HG02588 (cell line): ENCODE results near the gene COL6A3.

ENCODE experiments used
- ATAC-seq: cut with Tn5 transposase; IDR thresholded peaks from one replicate; pipeline ENCODE4 v1.9.1; 2021; ENCODE audit warnings: mild to moderate bottlenecking, moderate library complexity; ENCODE audit not compliant: unreplicated experiment

COL6A3 gene, protein sequence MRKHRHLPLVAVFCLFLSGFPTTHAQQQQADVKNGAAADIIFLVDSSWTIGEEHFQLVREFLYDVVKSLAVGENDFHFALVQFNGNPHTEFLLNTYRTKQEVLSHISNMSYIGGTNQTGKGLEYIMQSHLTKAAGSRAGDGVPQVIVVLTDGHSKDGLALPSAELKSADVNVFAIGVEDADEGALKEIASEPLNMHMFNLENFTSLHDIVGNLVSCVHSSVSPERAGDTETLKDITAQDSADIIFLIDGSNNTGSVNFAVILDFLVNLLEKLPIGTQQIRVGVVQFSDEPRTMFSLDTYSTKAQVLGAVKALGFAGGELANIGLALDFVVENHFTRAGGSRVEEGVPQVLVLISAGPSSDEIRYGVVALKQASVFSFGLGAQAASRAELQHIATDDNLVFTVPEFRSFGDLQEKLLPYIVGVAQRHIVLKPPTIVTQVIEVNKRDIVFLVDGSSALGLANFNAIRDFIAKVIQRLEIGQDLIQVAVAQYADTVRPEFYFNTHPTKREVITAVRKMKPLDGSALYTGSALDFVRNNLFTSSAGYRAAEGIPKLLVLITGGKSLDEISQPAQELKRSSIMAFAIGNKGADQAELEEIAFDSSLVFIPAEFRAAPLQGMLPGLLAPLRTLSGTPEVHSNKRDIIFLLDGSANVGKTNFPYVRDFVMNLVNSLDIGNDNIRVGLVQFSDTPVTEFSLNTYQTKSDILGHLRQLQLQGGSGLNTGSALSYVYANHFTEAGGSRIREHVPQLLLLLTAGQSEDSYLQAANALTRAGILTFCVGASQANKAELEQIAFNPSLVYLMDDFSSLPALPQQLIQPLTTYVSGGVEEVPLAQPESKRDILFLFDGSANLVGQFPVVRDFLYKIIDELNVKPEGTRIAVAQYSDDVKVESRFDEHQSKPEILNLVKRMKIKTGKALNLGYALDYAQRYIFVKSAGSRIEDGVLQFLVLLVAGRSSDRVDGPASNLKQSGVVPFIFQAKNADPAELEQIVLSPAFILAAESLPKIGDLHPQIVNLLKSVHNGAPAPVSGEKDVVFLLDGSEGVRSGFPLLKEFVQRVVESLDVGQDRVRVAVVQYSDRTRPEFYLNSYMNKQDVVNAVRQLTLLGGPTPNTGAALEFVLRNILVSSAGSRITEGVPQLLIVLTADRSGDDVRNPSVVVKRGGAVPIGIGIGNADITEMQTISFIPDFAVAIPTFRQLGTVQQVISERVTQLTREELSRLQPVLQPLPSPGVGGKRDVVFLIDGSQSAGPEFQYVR (N-terminal part only)

DNA sequence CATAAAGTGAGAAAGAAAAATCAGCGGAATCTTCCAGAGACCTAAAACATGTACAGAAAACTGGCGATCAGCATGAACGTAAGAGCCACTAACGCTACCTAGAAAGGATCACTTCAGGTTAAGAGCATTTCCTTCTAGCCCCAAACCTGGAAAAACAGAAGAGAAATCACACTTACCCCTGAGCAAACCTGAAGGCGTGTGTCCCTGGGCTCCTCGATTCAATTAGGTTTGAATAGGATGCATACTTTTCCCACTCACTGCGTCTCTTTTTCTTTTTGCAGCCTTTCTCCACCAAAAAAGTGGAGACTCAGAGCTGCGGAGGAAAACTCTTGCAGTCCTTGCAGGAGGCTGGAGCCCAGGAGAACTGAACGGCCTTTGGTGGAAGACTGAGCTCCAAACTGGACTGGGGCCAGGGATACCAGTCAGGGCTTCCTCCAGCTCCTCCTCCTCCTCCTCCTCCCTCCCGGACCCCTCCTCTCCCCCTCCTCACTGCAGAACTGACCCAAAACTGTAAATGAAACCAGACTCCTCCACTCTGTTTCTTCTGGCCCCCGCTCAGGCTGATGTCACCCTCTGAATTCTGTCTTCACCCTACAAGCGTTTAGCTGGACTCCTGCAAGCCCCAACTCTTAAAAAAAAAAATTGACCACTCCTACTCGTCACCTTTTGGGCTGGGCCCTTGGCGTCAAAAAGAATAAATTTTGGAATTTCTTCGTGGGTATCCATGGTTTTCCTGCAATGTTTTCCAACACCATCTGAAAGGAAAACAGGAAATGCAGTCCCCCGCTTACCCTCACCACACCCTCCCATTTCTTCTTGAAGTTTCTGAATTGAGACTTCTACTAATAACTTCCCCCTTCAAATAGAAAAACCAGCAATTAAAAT lies at the start of gene COL6A3:
COL6A3 (minus strand) TSS at position 388 of the 885 bp plus-strand sequence. CDS start 17,347 bp downstream, outside the sequence.
- no peak for ATAC-seq

DNA sequence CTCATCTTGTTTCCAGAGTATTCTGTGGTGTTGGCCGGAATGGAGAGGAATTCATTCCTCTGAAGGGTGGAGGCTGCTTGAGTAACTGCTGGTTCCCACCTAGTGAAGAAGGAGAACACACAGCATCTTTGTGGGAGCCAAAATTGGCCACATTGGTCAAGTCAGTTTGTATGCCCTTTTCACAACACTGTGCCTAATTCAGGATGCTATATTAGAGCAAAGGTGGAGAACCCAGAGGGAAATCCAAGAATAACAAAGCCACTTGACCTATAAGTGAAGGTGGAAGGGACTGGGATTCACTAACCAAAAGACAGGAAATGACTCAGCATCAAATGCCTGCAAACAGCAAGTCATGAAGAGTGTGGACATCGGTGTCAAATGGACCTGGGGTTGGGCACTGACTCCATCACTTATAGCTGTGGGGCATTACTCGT lies 45.8 kb upstream of the COL6A3 start:
- no peak for ATAC-seq

DNA sequence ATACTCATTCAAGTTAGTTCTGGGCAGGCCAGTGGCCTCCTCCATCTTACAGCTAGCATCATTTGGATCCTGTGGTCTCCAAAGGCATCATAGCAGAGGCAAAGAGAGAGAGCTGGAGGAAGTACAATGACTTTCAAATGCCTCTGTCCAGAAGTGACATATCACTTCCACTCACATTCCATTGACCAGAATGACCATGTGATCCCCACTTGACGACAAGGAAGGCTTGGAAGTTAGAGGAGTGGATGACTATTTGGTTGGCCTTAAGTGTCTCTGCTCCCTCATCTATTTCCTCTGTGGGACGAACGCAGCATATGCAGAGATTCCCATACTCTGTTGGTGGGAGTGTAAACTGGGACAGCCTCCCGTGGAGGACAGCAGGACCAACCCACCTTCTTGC lies 45.3 kb upstream of the COL6A3 start:
- ATAC-seq, result no peak

DNA sequence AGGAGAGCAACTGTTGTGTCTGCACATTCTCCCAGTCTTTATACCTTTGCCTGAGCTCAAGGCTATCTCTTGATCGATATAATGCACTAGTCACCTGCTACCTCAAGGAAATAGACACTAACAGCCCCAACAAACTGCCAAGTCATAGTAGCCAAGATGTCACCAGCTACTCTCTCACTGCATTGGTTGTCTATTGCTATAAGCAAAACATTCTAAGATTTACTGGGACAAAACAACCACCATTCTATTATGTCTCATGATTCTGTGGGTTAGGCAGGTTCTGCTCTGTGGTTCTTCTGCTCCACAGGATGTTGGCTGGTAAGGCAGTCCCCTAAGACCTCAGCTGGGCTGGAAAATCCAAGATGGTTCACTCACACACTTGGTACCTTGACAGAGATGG lies 44.6 kb upstream of the COL6A3 start:
- ATAC-seq, result no peak

DNA sequence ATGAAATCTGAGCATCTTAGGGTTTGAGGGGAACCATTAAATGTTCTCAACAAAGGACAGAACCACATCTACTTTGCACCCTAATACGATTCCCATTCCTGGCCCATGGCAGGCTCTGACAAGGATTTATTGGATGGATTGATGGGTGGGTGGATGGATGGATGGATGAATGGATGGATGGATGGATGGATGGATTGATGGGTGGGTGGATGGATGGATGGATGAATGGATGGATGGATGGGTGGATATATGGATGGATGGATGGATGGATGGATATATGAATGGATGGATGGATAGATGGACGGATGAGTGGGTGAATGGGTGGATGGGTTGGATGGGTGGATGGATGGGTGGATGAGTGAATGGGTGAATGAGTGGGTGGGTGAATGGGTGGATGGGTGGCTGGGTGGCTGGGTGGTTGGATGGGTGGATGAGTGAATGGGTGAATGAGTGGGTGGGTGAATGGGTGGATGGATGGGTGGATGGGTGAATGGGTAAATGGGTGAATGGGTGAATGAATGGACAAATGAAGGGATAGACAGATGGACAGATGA lies 43.5 kb upstream of the COL6A3 start:
- ATAC-seq, result no peak

DNA sequence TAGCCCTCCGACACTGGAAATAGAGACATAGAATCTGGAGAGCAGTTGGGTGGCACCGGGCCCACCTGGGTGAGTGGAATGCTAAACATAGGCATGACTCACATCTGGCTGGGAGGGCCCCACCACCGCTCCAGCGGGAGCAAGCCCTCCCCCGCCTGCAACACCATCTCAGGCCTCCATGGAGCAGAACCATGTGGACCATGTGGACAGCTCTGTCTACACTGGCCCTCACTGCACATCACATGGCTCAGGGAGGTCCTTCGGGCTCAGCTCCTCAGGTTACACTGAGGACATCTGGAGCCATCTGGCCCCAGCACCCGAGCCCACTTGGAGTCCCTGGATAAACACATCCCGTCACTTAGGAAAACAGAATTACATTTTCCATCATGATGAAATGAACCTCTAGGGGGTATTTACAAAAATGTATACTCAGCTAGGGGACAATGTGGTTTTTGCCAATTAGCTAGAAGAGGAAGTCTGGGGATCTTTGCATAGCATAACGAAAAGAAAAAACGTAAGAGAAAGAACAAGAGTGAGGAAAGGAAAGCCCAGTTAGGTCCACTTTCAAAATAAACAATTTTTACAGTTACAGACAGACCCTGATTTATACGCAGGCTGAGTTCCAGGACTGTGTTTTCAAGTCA lies 42.4 kb upstream of the COL6A3 start:
- no peak for ATAC-seq

DNA sequence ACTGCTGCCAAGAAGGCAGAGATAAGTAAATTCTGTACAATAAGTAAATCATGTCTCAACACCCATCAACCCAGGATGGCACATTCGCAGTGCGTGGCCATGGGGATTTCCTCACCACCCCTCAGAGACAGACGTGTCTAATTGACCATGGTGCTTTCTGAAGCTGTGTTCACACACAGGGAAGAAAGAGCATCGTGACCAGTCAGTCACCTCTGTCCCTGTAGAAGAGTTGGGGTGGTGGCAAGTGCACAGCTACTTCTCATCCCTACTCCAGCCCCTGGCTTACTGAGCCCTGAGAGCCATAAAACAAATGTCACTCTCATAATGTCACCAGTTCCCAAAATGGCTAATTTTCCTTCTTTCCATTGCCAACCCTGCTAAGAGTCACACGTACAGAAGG lies 41.8 kb upstream of the COL6A3 start:
- ATAC-seq, result no peak

DNA sequence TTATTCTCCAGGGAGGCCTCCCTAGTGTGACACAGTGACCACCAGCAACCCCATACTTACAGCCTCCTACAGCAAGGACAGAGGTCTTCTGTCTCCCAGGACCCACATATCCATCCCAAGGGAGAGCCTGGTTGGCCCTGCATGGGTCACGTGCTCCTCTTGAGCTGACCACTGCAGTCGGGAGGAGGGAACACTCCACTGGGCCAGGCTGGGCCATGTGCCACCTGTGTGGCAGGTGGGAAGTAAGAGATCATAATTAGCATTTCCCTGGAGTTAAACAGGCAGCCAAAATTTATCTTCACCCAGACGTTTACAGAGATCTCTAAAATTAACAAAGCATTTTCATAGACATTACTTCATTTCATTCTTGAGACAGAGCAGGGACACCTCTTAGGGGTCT lies 39.7 kb upstream of the COL6A3 start:
- ATAC-seq, result no peak

DNA sequence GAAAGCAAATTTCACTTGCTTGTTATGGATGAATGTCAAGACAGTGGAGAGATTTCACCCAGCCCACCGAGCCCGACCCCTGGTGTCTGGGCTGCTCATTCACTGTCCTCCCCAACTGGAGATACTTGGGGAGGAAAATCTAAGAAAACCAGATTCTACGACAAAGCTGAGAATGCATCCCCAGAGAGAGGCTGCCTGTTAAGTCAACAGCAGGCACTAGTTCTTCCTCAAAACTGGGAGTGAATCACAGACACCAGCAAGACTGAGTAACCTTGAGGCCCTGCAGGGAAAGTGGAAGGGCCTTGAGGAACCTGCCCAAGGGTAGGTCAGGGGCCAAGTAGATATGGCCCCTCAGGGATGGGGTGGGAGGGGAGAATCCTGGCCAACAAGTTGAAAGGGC lies 38.9 kb upstream of the COL6A3 start:
- ATAC-seq, result no peak

DNA sequence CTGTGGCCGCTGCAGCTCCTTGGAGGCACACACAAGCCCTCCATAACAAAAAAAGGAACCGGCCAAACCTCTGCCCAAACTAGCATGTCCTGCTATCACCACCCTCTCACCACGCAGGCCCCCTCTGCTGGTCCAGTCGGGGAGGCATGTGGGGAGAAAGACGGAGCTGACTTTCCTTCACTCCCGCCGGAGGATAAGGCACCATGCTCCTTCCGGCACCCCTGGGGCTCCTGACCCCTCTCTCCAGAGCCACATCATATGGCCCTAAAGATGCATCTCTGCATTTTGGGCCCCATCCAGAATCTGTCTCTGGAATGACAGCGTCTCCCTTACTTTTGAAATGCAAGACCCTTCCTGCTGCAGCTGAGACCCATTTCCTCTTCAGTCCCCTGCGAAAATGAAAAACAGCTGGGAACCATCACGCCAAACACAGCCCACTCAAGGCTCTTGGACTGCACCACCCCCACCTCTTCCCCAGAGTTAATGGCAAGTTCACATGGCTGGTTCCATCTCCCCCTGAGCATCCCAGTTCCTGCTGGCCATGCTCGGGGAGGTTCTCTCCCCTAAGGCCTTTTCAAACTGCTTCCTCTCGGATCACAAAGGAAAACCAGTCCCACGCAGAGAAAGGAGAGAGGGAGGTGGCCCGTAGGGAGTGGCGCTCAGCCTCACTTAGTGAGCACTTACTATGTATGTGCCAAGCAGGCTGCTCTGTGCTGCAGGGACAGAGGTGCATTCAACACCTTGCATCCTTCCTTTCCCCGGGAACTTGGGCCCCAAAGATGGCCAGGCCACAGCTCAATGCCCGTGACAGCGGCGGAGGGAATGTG lies 37.9 kb upstream of the COL6A3 start:
- ATAC-seq, result no peak

DNA sequence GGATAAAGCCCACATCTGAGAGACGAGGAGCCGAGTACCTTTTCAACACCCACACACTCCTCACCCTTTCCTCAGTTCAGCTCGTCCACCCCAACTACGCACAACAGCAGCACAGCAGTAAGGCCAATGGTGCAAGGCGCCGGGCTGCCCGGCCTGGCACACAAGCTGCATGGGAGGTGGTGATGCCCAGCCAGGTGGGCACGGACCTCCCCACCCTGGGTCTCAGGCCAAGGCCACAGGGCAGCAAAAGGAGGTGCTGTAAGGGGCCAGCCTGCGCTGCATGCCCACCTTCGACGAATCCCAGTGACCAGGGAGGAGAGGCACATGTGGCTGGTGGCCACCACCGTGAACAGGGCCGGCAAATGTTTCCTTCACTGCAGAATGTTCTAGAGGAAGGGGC lies 36.6 kb upstream of the COL6A3 start:
- ATAC-seq, result no peak

DNA sequence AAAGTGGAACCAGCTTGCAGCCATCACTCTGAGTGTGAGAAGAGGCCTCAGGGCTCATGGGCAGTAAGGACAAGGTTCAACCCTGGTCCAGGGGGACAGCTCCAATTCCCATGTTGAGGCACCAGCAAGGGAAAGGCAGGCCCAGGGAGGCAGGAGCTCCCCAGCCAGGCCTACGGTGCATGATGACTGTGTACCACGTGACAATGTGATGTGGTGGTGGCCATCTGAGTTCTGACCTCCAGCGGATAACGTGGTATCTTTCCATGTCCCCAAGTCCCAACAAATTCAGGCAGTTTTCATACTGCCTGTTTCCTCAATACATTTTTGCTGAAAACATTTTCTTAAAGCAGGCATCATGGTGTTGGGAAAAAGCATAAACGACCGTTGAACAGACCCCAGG lies 36.1 kb upstream of the COL6A3 start:
- no peak for ATAC-seq

DNA sequence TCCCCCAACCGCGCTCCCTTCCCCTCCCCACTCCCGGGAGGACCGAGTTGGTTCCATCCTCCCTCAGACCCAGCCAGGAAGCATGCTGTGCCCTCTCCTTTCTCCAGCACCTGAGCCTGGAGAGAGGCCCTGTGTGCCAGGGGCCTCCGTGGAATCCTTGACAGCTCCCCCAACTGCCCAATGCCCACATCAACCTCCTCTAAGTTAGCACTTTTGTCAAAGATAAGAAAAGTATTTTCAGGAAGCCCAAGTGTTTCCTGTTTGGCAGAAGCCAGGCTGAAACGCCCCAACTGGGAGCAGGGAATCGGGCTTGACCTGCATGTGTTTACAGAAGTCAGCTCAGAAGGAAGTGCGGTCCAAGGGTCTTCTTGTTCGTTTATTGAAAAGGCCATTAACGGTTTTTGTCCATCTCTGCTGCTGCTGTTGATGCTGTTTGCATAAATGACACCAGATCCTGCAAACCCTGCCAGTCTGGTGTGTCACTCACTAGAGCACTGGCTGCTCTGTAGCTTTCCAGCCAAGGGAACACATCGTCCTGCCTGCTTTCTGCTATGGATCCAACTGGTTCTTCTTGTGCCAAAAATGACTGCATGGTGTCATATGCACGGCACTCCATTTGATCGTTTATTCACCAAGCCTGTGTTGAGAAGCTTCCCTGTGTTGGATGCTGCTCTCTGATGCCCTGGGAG lies 35.4 kb upstream of the COL6A3 start:
- no peak for ATAC-seq

DNA sequence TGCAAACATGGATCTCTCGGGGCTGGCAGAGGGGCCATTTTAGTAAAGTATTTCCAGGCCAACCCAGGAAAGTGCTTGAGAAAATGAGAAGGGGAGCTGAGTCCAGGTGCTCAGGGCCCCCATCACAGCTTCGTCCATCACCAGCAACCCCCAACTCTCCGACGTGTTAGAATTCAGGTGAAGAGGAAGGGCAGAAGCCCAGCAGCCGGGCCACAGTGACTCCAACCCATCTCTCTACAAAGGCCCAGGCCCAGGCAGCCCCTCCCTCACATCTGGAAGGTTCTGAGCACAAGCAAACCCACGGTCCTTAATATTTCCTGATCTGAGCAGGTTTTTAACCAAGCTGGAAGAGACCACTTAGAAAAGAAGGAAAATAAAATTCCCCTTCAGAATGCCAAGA lies 34.7 kb upstream of the COL6A3 start:
- no peak for ATAC-seq

DNA sequence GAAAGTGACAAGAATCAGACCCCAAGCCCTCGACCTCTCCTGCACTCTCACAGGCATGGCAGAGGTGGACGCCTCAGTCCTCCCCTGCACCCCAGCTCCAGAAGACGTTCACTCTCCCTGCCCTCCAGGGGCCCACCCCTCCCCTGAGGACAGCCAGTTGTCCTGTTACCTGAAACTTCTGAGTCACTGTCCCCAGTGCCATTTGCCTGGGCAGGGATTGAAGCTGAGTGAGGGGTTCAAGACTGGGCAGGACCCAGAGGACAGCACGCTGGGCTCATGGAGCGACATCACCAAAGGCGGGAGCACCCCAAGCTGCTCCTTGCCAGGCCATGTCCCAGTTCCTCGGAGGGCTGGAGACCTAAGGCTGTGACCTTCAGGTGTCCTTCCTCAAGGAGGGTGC lies 34.2 kb upstream of the COL6A3 start:
- ATAC-seq, result no peak

DNA sequence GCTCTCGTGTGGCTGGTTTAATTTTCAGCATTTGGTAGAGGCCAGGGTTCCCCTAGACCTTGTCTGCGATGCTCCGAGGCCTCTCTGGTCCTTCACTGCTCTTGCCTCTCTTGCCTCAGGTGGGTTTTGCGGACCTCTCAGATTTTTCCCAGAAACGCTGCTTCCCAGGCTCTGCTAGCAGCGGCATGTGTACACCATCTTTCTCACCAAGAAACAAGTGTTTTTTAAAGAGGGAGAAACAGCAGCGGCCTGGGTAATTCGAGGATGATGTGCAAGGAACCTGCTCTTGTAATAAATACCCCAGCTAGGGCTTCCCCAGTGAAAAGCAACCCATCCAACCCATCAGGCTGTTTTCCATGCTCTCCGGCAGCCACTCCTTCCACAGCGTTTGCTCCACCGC lies 33.5 kb upstream of the COL6A3 start:
- no peak for ATAC-seq

DNA sequence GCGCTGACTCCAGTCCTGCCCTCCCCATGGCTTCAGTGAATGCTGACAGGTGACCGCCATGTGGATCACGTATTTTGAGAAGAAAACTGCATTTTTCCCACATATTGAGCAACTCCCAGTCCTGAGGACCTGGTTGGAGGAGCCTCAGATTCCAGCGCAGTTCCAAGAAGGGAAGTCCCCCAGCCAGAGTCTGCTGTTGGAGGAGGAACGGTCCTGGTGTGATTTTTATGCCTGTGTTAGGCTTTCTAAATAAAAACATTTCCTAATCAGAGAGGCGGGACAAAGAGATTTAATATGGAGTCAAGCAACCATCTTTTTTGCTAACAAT lies 32.3 kb upstream of the COL6A3 start:
- ATAC-seq, result no peak
